Endothelial cell (in vitro differentiated cells): ENCODE results near the gene PLA2G4F. TPM values are rescaled to one million over a fixed set of nuclear protein-coding genes. Genes with fewer than 3 reads are reported as not detected.

Experiments
- DNase-seq: peaks from one replicate; pipeline ENCODE4 v3.0.0; 2021; ENCODE audit warnings: low spot score
- H3K27ac Mint-ChIP-seq: one replicate; pipeline ENCODE4 v1.8.0; 2021; ENCODE audit warnings: mixed read lengths, inconsistent platforms; ENCODE audit not compliant: unreplicated experiment
- H3K27me3 Mint-ChIP-seq: one replicate; pipeline ENCODE4 v1.8.0; 2021; ENCODE audit warnings: mild to moderate bottlenecking, moderate library complexity, mixed read lengths, inconsistent platforms; ENCODE audit not compliant: unreplicated experiment
- H3K36me3 Mint-ChIP-seq: one replicate; pipeline ENCODE4 v1.8.0; 2021; ENCODE audit warnings: mild to moderate bottlenecking, low read depth, mixed read lengths, inconsistent platforms; ENCODE audit not compliant: unreplicated experiment
- H3K4me1 Mint-ChIP-seq: one replicate; pipeline ENCODE4 v1.8.0; 2021; ENCODE audit warnings: mild to moderate bottlenecking, mixed read lengths, inconsistent platforms; ENCODE audit not compliant: unreplicated experiment
- H3K4me3 Mint-ChIP-seq: one replicate; pipeline ENCODE4 v1.8.0; 2021; ENCODE audit warnings: mild to moderate bottlenecking, mixed read lengths, inconsistent platforms; ENCODE audit not compliant: unreplicated experiment
- H3K9me3 Mint-ChIP-seq: one replicate; pipeline ENCODE4 v1.8.0; 2021; ENCODE audit warnings: mixed read lengths, inconsistent platforms; ENCODE audit not compliant: unreplicated experiment
- total RNA-seq: library from RNA; stranded (reverse); fragmentation: NEBNext Ultra II Directional; extraction: Animal tissue kit (Norgen Biotek cat#: 25700); gene quantifications from one replicate; pipeline ENCODE4 v1.2.1, GENCODE V29; 2021; ENCODE audit not compliant: unreplicated experiment
- TF ChIP-seq, protein P1 (sequence below): fragments of 200-600 bp; sonication (generic); IDR thresholded peaks from one replicate; pipeline ENCODE4 v1.5.0; 2021; ENCODE audit warnings: antibody characterized with exemption; ENCODE audit not compliant: unreplicated experiment

PLA2G4F gene
- total RNA-seq, 1 donor from 2014 or later: not detected

- TF ChIP-seq, protein P1, sequence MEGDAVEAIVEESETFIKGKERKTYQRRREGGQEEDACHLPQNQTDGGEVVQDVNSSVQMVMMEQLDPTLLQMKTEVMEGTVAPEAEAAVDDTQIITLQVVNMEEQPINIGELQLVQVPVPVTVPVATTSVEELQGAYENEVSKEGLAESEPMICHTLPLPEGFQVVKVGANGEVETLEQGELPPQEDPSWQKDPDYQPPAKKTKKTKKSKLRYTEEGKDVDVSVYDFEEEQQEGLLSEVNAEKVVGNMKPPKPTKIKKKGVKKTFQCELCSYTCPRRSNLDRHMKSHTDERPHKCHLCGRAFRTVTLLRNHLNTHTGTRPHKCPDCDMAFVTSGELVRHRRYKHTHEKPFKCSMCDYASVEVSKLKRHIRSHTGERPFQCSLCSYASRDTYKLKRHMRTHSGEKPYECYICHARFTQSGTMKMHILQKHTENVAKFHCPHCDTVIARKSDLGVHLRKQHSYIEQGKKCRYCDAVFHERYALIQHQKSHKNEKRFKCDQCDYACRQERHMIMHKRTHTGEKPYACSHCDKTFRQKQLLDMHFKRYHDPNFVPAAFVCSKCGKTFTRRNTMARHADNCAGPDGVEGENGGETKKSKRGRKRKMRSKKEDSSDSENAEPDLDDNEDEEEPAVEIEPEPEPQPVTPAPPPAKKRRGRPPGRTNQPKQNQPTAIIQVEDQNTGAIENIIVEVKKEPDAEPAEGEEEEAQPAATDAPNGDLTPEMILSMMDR: no peak
- Mint-ChIP-seq H3K4me3 (peak overlapping the region; percentile 12), H3K4me1 (no peaks in the 10 kb centered on the region), H3K9me3 (no peaks in the 10 kb centered on the region), H3K36me3 (peaks cover 40% of the 10 kb centered on the region), H3K27me3 (no peaks in the 10 kb centered on the region), H3K27ac (no peak overlapping the region)
- DNase-seq: no peak
These were observed 29.4 kb upstream of the PLA2G4F start for GRCh38 chr15:42185801-42186200.

DNA sequence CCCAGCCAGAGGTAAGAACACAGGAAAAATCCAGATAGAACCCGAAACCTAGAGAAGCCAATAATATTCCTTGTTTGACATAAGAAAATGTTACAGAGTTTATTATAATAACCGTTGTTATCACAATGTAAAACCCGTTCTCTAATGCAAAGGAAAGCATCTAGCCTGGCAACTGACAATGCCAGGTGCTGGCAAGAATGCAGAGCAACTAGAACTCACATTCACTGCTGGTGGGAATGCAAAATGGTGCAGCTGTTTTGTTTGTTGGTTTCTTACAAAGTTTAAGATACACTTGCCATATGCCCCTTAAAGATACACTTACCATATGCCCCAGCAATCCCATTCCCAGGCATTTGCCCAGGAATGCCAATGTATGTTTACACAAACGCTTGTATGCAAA lies 28.3 kb upstream of the PLA2G4F start:
- DNase-seq: no peak
- H3K9me3 Mint-ChIP-seq: no peaks in the 10 kb centered on the region
- no peaks in the 10 kb centered on the region for H3K4me1 Mint-ChIP-seq
- TF ChIP-seq, protein P1: no peak
- H3K36me3 Mint-ChIP-seq: peaks cover 34% of the 10 kb centered on the region
- H3K4me3 Mint-ChIP-seq: no peak overlapping the region
- H3K27ac Mint-ChIP-seq: no peak overlapping the region
- H3K27me3 Mint-ChIP-seq: no peaks in the 10 kb centered on the region

GRCh38 chr15:42184296-42184695 lies 27.9 kb upstream of the PLA2G4F start:
- Mint-ChIP-seq H3K9me3 (no peaks in the 10 kb centered on the region), H3K36me3 (peaks cover 34% of the 10 kb centered on the region), H3K4me1 (no peaks in the 10 kb centered on the region), H3K4me3 (no peak overlapping the region), H3K27me3 (no peaks in the 10 kb centered on the region), H3K27ac (no peak overlapping the region)
- TF ChIP-seq, protein P1: no peak
- DNase-seq: no peak

GRCh38 chr15:42182961-42183360 lies 26.5 kb upstream of the PLA2G4F start:
- Mint-ChIP-seq H3K4me1 (no peaks in the 10 kb centered on the region), H3K36me3 (peaks cover 37% of the 10 kb centered on the region), H3K27me3 (no peaks in the 10 kb centered on the region), H3K4me3 (no peak overlapping the region), H3K9me3 (no peaks in the 10 kb centered on the region), H3K27ac (no peak overlapping the region)
- DNase-seq: no peak
- TF ChIP-seq, protein P1: no peak

DNA sequence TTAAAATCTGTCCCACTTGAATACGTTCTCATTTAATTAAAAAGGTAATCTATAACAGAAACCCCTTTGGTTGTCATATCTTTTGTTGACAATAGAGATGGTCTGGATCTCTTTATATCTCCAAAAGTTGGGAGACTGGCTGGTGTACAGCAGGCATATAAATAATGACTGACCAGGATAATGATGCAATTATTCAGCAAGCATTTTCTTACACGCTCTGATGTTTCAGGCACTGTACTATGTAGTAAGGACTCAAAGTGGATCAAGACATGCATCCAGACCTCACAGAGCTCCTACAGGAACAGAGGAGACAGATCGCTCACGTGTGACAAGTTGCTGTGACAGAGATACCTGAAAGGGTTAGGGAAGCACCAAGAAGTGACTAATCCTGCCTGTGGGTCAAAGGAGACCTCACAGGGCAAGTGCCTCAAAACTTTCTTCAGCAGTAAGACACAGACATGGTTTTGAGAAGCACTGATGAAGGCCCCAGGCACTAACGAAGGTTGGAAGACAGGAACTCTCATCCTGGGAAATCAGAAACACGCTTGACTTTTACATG lies 26.0 kb upstream of the PLA2G4F start:
- Mint-ChIP-seq H3K4me1 (no peaks in the 10 kb centered on the region), H3K9me3 (no peaks in the 10 kb centered on the region), H3K27me3 (no peaks in the 10 kb centered on the region), H3K36me3 (peaks cover 36% of the 10 kb centered on the region), H3K27ac (no peak overlapping the region), H3K4me3 (no peak overlapping the region)
- DNase-seq: no peak
- TF ChIP-seq, protein P1: no peak
